ENCODE results near the gene FOXP1. TPM values are rescaled to one million over a fixed set of nuclear protein-coding genes. Genes with fewer than 3 reads are reported as not detected.

Gene FOXP1
- total and polyA plus RNA-seq, 8 donors, result 95.1 to 143 (median 123) TPM

DNA sequence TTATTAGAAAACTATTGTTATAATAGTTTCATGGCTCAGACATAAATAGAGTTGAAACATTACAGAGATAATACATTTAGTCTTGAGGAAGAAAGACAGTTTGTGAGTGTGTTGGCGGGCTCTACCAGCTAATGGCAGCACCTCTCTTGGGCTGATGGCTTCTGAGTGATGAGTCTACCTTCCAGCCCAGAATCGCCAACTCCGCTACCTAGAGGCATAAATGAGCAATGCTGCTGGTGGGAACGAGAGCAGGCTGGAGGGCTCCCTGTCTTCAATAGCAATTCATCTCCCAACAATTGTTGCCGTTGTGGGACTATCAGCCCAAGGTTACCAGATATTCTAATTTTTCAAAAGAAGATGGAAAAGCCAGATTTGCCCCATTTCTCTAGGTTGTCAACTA lies 388.7 kb downstream of the FOXP1 start:
- no peaks in the 10 kb centered on the region for H3K27me3 ChIP-seq
- no peak for TF ChIP-seq CTCF (IDR thresholded peaks at IDR 0.05)
- no peaks in the 10 kb centered on the region for H3K9me3 ChIP-seq
- H3K4me3 ChIP-seq, result no peak overlapping the region
- peaks cover 0 to 6% of the 10 kb centered on the region in 2 donors for H3K36me3 ChIP-seq
- DNase-seq, result no peak
- peaks cover 5 to 6% of the 10 kb centered on the region in 2 donors for H3K4me1 ChIP-seq
- ATAC-seq, result no peak
- intact Hi-C loops (cut with DNase I), result no loop called here
- no peak overlapping the region for H3K27ac ChIP-seq

DNA sequence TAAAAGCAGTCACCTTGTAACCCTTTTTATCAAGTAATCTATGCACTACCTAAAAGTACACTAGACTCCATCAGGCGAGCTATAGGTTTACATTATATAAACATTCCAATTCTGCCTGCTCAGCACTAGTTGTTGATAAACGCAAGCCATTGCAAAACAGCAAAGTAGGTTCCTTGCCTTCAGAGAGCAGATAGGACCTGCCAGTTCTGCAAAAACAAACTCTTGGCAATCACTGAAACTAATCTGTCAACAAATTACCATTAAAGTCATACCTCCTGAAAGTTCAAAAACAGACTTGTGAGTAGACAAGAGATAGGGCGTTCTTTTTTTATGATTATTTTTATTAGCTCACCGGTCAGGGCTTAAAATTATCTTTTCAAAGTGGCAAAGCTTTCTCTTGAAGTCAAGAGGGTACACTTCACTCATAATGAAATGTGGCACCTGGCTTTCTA lies 392.5 kb downstream of the FOXP1 start:
- peaks cover 0 to 6% of the 10 kb centered on the region in 2 donors for H3K36me3 ChIP-seq
- peak; percentile 49 for ATAC-seq
- peak in 1 of 4 donors; percentile 18 for DNase-seq
- no peaks in the 10 kb centered on the region for H3K27me3 ChIP-seq
- peaks cover 5 to 6% of the 10 kb centered on the region in 2 donors for H3K4me1 ChIP-seq
- H3K4me3 ChIP-seq, result no peak overlapping the region
- H3K27ac ChIP-seq, result no peak overlapping the region
- intact Hi-C loops (cut with DNase I), result no loop called here
- H3K9me3 ChIP-seq, result no peaks in the 10 kb centered on the region
- no peak for TF ChIP-seq CTCF (IDR thresholded peaks at IDR 0.05)

DNA sequence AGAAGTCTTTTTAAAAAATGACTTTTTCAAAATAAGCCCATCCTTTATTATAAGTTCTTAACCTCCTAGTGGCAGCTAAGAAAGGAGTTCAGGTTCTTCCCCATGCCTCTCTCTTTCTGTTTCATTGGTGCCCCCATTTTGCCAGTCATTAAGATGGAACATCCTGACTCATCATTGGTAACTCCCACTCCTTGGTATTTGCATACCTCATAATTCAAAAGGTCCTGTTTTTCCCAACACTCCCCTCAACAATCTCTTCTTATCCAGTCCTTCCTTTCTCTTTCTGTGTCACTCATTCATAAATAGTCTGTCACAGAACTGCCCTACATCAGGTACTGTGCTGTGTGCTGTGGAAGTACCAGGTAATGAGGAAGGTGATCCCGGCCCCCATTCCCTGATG lies 394.0 kb downstream of the FOXP1 start:
- ATAC-seq (no peak), DNase-seq (no peak)
- intact Hi-C loops (cut with DNase I), result no loop called here
- Histone ChIP-seq H3K4me1 (peaks cover 0 to 6% of the 10 kb centered on the region in 2 donors), H3K27me3 (no peaks in the 10 kb centered on the region), H3K27ac (no peak overlapping the region), H3K36me3 (peaks cover 0 to 6% of the 10 kb centered on the region in 2 donors), H3K4me3 (no peak overlapping the region), H3K9me3 (no peaks in the 10 kb centered on the region)
- TF ChIP-seq CTCF (IDR thresholded peaks at IDR 0.05), result no peak

DNA sequence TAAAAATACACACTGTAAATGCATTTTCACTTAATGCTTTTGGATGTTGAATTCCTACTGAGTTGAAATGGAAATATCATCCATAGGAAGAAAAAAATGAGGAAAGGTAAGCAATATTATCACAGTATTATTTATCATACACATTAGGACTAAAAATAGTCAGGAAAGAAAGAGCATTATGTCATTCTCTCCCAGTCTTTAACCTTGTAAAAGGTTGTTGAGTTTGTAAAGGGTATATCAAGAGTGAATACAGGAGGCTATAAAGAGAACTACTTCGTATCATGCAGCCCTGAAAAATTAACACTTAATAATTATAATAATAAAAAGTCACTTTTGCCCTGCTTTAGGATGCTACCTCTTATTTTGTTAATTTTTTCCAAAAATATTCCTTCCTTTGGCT lies 395.8 kb downstream of the FOXP1 start:
- intact Hi-C loops (cut with DNase I), result no loop called here
- H3K27ac ChIP-seq, result no peak overlapping the region
- H3K9me3 ChIP-seq, result no peaks in the 10 kb centered on the region
- peaks cover 0 to 6% of the 10 kb centered on the region in 2 donors for H3K4me1 ChIP-seq
- H3K36me3 ChIP-seq, result peaks cover 0 to 6% of the 10 kb centered on the region in 2 donors
- H3K4me3 ChIP-seq, result no peak overlapping the region
- ATAC-seq, result no peak
- H3K27me3 ChIP-seq, result no peaks in the 10 kb centered on the region
- TF ChIP-seq CTCF (IDR thresholded peaks at IDR 0.05), result no peak
- DNase-seq, result no peak

DNA sequence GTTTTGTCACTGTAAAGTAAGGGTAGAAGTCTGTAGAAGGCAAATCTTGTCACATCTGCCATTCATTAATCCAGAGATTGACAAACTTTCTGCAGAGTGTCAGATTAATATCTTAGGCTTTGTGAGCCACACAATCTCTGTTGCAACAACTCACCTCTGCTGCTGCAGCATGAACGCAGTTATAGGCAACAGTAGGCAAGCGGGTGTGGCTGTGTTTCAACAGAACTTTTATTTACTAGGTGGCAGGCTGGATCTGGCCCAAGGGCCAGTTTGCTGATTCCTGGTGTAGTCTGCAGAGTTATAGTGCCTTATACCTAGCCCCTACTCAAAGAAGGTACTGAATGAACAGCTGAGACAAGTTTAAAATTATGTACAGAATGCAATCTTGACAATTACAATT lies 396.7 kb downstream of the FOXP1 start:
- Histone ChIP-seq H3K4me1 (peaks cover 0 to 6% of the 10 kb centered on the region in 2 donors), H3K9me3 (no peaks in the 10 kb centered on the region), H3K27me3 (no peaks in the 10 kb centered on the region), H3K4me3 (no peak overlapping the region), H3K27ac (no peak overlapping the region), H3K36me3 (peaks cover 0 to 6% of the 10 kb centered on the region in 2 donors)
- intact Hi-C loops (cut with DNase I), result no loop called here
- TF ChIP-seq CTCF (IDR thresholded peaks at IDR 0.05), result no peak
- DNase-seq, result no peak
- ATAC-seq, result peak; percentile 54
